Endodermal cell (in vitro differentiated cells): ENCODE results near the gene SUPT5H. TPM values are rescaled to one million over a fixed set of nuclear protein-coding genes. Genes with fewer than 3 reads are reported as not detected.

Source experiments
- DNase-seq: peaks from one replicate; pipeline ENCODE4 v3.0.0-alpha.2; 2017
- H3K27ac ChIP-seq: 2 replicates; pipeline ENCODE4 v1.5.1; 2013; ENCODE audit warnings: mild to moderate bottlenecking, low read depth, low read length, moderate library complexity
- H3K27me3 ChIP-seq: 2 replicates; pipeline ENCODE4 v1.6.1; 2013; ENCODE audit warnings: mild to moderate bottlenecking, low read length, moderate library complexity; ENCODE audit not compliant: insufficient read depth, control insufficient read depth, poor library complexity, severe bottlenecking
- H3K36me3 ChIP-seq: 2 replicates; pipeline ENCODE4 v1.7.0; 2013; ENCODE audit warnings: mild to moderate bottlenecking, low read length, moderate library complexity; ENCODE audit not compliant: control insufficient read depth, insufficient read depth
- H3K4me1 ChIP-seq: one replicate; pipeline ENCODE4 v1.7.0; 2013; ENCODE audit warnings: low read length; ENCODE audit not compliant: control insufficient read depth, insufficient read depth
- H3K4me3 ChIP-seq: 2 replicates; pipeline ENCODE4 v1.5.1; 2013; ENCODE audit warnings: mild to moderate bottlenecking, low read length, moderate library complexity
- H3K9ac ChIP-seq: 2 replicates; pipeline ENCODE4 v1.6.1; 2013; ENCODE audit warnings: mild to moderate bottlenecking, low read length, moderate library complexity; ENCODE audit not compliant: poor library complexity, severe bottlenecking; ENCODE audit errors: extremely low read depth
- H3K9me3 ChIP-seq: 2 replicates; pipeline ENCODE4 v1.6.1; 2013; ENCODE audit warnings: mild to moderate bottlenecking, low read length, moderate library complexity; ENCODE audit not compliant: control insufficient read depth
- H3K27ac Mint-ChIP-seq: 2 replicates; pipeline ENCODE4 v1.8.0; 2020; ENCODE audit warnings: mixed read lengths
- H3K27me3 Mint-ChIP-seq: 2 replicates; pipeline ENCODE4 v1.8.0; 2021; ENCODE audit warnings: mild to moderate bottlenecking, mixed read lengths; ENCODE audit not compliant: insufficient read depth
- H3K36me3 Mint-ChIP-seq: 2 replicates; pipeline ENCODE4 v1.8.0; 2020; ENCODE audit warnings: low read depth, mixed read lengths
- H3K4me1 Mint-ChIP-seq: 2 replicates; pipeline ENCODE4 v1.8.0; 2020; ENCODE audit warnings: mixed read lengths
- H3K4me3 Mint-ChIP-seq: 2 replicates; pipeline ENCODE4 v1.8.0; 2020; ENCODE audit warnings: mild to moderate bottlenecking, moderate library complexity, mixed read lengths
- H3K9me3 Mint-ChIP-seq: 2 replicates; pipeline ENCODE4 v1.8.0; 2020; ENCODE audit warnings: mild to moderate bottlenecking, mixed read lengths
- CTCF ChIP-seq: fragments of 200-600 bp; sonication (generic); conservative IDR thresholded peaks from 2 replicates; pipeline ENCODE4 v1.5.0; 2021; ENCODE audit warnings: antibody characterized with exemption, mild to moderate bottlenecking
- WGBS, 2 experiments: methylation state at CpG; one replicate each; pipeline versions ENCODE4 v1.1.5 to v1.1.7; 2013; ENCODE audit warnings: missing lambda C conversion rate in 2 of 2, mixed read lengths in 1 of 2; ENCODE audit not compliant: insufficient coverage in 1 of 2, insufficient read length in 1 of 2; 5-methylcytosine and 5-hydroxymethylcytosine counted together
- total RNA-seq, 2 donors: library from RNA; stranded (reverse); fragmentation: NEBNext Ultra II Directional in 1 of 2; extraction: Animal tissue kit (Norgen Biotek cat#: 25700) in 1 of 2; gene quantifications; 2 replicates in 1 of 2; 3 replicates in 1 of 2; pipeline ENCODE4 v1.2.1, GENCODE V29; 2021

SUPT5H gene
- total RNA-seq, 2 donors from 2014 or later, result 130 to 139 TPM

- WGBS, 2 experiments, result 82 to 83% methylated on average over 6 to 8 of the region's 8 CpGs
- Histone ChIP-seq H3K4me3 (no peak overlapping the region), H3K9me3 (no peaks in the 10 kb centered on the region), H3K4me1 (no peaks in the 10 kb centered on the region), H3K36me3 (no peaks in the 10 kb centered on the region), H3K27ac (no peak overlapping the region), H3K27me3 (peaks cover 54% of the 10 kb centered on the region), H3K9ac (no peak overlapping the region)
- peaks cover 3% of the 10 kb centered on the region for H3K9me3 Mint-ChIP-seq
- peaks cover 9% of the 10 kb centered on the region for H3K4me1 Mint-ChIP-seq
- H3K4me3 Mint-ChIP-seq, result no peak overlapping the region
- peaks cover 66% of the 10 kb centered on the region for H3K27me3 Mint-ChIP-seq
- DNase-seq, result no peak
- H3K36me3 Mint-ChIP-seq, result no peaks in the 10 kb centered on the region
- TF ChIP-seq CTCF, result no peak
- H3K27ac Mint-ChIP-seq, result no peak overlapping the region
Measured at GRCh38 chr19:39499932-39500331, 54.5 kb downstream of the SUPT5H start.

DNA sequence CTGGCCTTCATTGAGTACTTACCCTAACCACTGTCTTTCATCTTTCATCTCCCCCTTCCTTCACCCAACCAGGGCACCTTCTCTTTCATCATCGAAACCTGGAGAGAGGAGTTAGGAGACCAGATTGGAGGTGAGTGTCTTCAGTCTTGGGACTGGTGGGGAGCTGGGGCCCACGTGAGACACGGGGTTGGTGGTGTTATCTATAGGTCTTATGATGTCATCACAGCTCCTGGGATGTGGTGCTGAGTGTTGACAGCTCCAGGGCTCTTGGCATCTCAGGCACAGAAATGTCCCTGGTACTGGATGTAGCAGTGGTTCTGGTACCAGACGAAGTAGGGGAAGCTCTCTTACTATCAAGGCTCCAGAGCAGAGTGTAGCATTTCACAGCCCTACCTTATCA is 55.2 kb downstream of the SUPT5H start:
- H3K36me3 Mint-ChIP-seq, result no peaks in the 10 kb centered on the region
- no peak for TF ChIP-seq CTCF
- H3K36me3 ChIP-seq, result no peaks in the 10 kb centered on the region
- H3K4me3 Mint-ChIP-seq, result no peak overlapping the region
- H3K9ac ChIP-seq, result no peak overlapping the region
- peaks cover 60% of the 10 kb centered on the region for H3K27me3 ChIP-seq
- H3K4me3 ChIP-seq, result no peak overlapping the region
- H3K27me3 Mint-ChIP-seq, result peaks cover 72% of the 10 kb centered on the region
- H3K9me3 ChIP-seq, result no peaks in the 10 kb centered on the region
- H3K9me3 Mint-ChIP-seq, result peaks cover 3% of the 10 kb centered on the region
- DNase-seq, result no peak
- WGBS, 2 experiments, result 61 to 89% methylated on average over 1 to 4 of the region's 4 CpGs
- H3K4me1 ChIP-seq, result no peaks in the 10 kb centered on the region
- H3K4me1 Mint-ChIP-seq, result peaks cover 9% of the 10 kb centered on the region
- H3K27ac Mint-ChIP-seq, result no peak overlapping the region
- H3K27ac ChIP-seq, result no peak overlapping the region

DNA sequence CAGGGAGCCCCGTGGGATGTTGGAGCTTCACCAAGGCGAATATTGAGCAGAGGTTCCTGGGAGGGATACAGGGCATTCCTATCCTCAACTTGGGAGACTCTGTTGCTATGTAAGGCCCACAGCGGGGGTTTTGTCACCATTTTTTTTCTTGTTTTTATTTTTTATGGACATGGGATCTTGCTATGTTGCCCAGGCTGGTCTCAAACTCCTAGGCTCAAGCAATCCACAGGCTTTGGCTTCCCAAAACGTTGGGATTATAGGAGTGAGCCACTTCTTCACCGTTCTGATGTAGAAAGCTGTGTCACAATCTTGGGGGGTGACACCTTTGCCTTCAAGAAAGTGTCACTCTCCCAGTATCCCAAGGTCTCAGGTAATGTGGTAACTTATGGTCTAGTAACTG is 56.0 kb downstream of the SUPT5H start:
- no peak overlapping the region for H3K4me3 Mint-ChIP-seq
- peaks cover 68% of the 10 kb centered on the region for H3K27me3 ChIP-seq
- DNase-seq, result peak; percentile 30
- no peak overlapping the region for H3K4me3 ChIP-seq
- H3K9me3 ChIP-seq, result peaks cover 1% of the 10 kb centered on the region
- no peak overlapping the region for H3K9ac ChIP-seq
- no peaks in the 10 kb centered on the region for H3K36me3 ChIP-seq
- H3K27ac Mint-ChIP-seq, result no peak overlapping the region
- no peaks in the 10 kb centered on the region for H3K36me3 Mint-ChIP-seq
- no peak overlapping the region for H3K27ac ChIP-seq
- 73 to 84% methylated on average over 2 to 5 of the region's 5 CpGs for WGBS, 2 experiments
- H3K9me3 Mint-ChIP-seq, result peaks cover 6% of the 10 kb centered on the region
- no peaks in the 10 kb centered on the region for H3K4me1 ChIP-seq
- peaks cover 80% of the 10 kb centered on the region for H3K27me3 Mint-ChIP-seq
- no peak for TF ChIP-seq CTCF
- H3K4me1 Mint-ChIP-seq, result peaks cover 9% of the 10 kb centered on the region
